Inflammatory macrophage treated with lipopolysaccharide for 4 hours (primary cell): ENCODE results near the gene TRIM38.
"Not testable (repeated sequence)": the region's sequence is repeated elsewhere in the genome, so short reads cannot be mapped to it uniquely, and the experiment has no call there.

Experiments used
- DNase-seq: peaks from one replicate; pipeline ENCODE4 v3.0.0-alpha.2; 2020

The TRIM38 gene

DNA sequence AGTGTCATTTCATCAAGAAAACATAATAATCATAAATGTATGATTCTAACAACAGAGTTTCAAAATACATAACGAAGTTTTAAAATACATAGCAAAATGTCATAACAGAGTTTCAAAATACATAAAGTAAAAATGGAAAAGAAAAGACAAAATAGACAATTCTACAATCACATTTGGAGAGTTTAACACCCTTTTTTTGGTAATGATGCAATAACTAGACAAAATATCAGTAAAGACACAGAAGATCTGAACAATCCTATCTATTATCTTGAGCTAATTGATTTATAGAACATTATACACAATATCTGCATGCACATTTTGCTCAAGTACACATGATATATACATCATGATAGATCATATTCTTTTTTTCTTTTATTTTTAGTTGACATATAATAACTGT is 18.7 kb upstream of the TRIM38 start:
- DNase-seq = no peak

- DNase-seq = no peak
These were observed 17.7 kb upstream of the TRIM38 start for GRCh38 chr6:25944688-25945574.

GRCh38 chr6:25945738-25946137 is 16.9 kb upstream of the TRIM38 start:
- not testable (repeated sequence) for DNase-seq

GRCh38 chr6:25946631-25947030 is 16.0 kb upstream of the TRIM38 start:
- DNase-seq = no peak

DNA sequence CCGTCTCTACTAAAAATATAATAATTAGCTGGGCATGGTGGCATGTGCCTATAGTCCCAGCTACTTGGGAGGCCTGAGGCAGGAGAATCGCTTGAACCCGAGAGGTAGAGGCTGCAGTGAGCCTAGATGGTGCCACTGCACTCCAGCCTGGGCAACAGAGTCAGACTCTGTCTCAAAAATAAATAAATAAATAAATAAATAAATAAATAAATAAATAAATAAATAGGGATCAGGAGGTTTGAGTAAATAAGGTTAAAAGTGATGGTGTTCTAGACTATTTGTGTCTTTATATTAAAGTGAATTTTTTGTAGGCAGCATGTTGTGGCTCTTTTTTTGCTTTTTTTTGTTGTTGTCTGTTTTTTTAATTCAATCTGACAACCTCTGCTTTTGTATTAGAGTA is 15.1 kb upstream of the TRIM38 start:
- not testable (repeated sequence) for DNase-seq

DNA sequence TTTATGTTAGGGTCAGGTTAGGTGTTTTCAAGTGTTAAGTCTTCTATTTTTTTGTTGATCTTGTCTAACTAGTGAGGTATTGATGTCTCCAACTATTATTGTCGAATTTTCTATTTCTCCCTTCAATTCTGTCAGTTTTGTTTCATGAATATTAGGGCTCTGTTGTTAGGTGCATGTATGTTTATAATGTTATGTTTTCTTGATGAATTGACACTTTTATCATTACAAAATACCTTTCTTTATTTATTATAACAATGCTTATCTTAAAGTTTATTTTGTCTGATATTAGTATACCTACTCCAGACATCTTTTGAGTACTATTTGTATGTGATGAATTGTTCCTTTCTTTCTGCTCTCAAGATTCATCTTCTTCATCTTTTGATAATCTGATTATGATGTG is 12.9 kb upstream of the TRIM38 start:
- no peak for DNase-seq

DNA sequence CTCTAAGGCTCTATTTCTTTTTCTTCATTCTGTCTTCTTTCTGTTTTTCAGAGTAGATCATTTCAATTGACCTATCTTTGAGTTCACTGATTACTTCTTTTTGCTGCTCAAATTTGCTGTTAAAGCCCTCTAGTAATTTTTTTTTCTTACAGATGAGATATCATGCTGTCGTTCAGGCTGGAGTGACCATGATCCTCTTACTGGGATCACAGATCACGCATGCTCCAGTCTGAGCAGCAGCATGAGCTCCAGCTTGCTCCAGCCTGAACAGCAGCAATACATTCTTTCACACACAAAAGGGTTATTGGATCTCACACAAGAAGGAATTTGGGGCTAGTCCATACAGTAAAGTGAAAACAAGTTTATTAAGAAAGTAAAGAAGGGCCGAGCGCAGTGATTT is 12.3 kb upstream of the TRIM38 start:
- DNase-seq = no peak

DNA sequence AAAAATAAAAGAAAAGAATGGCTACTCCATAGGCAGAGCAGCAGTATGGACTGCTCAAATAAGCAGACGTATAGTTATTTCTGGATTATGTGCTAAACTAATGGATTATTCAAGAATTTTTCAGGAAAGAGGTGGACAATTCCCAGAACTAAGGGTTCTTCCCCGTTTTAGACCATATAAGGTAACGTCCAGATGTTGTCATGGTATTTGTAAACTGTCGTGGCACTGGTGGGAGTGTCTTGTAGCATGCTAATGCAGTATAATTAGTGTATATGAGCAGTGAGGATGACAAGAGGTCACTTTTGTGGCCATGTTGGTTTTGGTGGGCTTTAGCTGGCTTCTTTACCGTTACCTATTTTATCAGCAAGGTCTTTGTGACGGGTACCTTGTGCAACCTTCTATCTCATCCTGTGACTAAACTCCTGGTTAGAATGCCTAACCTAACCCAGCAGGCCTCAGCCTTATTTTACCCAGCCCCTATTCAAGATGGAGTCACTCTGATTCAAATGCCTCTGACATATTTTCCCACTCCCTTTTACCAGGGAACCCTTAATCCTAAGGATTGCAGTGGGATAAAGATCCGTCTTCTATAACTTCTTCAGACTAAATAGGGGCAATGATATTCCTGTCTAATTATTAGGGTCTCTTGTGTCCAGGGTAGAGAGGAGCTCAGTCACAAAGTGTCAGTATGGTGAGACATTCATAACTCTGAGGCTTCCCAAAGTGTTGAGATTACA is 11.1 kb upstream of the TRIM38 start:
- DNase-seq = no peak

GRCh38 chr6:25952535-25952934 is 10.1 kb upstream of the TRIM38 start:
- DNase-seq = no peak

GRCh38 chr6:25953733-25954132 is 8.9 kb upstream of the TRIM38 start:
- peak; percentile 34 for DNase-seq

- no peak for DNase-seq
These were observed 7.8 kb upstream of the TRIM38 start for GRCh38 chr6:25954756-25955155.

GRCh38 chr6:25956226-25956625 is 6.4 kb upstream of the TRIM38 start:
- DNase-seq = no peak

DNA sequence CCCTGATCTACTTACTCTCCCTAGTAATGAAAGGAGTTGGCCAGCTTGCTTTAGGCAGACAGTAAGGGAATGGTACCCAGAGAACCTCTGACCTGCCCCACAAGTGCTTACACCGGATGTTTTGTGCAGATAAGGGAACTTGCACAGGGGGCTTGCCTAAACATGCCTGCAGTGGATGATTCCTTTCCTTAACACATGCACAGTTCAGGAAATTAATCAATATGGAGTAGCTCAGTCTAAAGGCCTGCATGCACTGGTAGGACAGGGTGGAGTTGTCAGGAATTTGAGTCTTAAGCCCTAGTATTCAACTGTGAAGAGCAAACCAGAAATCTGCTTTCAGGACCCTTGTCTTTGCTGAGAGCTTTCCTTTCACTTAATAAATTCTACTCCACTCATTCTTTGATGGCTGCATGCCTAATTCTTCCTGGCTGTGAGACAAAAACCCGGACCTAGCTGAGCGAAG is 3.9 kb upstream of the TRIM38 start:
- no peak for DNase-seq

GRCh38 chr6:25959890-25960536 is 2.6 kb upstream of the TRIM38 start:
- DNase-seq = no peak

DNA sequence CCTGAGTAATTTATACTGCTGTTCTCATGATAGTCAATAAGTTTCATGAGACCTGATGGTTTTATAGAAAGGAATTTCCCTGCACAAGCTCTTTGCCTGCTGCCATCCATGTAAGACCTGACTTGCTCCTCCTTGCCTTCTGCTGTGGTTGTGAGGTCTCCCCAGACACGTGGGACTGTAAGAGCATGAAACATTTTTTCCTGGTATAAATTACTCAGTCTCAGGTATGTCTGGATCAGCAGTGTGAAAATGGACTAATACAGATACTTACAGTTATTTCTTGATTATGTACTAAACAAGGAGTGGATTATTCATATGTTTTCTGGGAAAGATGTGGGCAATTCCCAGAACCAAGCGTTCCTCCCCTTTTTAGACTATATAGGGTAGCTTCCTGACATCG is 1.9 kb upstream of the TRIM38 start:
- DNase-seq = no peak

GRCh38 chr6:25961619-25962148 is 918 bp upstream of the TRIM38 start:
- DNase-seq = no peak

- peak; percentile 46 for DNase-seq
These were observed 973 bp downstream of the TRIM38 start for GRCh38 chr6:25963426-25964123.

DNA sequence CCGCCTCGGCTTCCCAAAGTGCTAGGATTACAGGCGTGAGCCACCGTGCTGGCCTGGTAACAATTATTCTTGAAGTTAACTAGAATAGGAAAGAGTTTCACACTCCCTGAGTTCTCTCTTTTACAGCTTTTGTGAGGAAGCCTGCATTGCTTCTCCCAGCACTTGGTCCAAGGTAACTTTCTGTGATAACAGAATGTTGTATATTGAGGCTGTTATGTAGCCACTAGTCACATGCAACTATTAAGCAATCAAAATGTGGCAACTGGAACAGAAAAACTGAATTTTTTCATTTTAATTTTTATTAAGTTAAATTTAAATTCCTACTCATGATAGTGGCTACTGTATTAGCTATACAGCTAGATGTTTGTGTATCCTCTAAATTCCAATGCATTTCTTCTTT is 2.5 kb downstream of the TRIM38 start:
- DNase-seq = no peak

DNA sequence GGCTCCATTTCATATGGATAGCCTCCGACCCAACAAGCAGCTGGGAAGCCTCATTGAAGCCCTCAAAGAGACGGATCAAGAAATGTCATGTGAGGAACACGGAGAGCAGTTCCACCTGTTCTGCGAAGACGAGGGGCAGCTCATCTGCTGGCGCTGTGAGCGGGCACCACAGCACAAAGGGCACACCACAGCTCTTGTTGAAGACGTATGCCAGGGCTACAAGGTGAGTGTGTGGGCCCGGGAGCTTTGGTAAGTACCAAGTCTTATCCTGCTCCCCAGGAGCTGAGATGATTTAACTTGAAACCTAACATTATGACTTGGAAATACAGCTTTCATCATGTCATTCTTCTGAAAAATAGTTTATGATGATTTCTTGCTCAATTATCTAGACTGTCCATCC is 4.1 kb downstream of the TRIM38 start:
- DNase-seq = no peak

DNA sequence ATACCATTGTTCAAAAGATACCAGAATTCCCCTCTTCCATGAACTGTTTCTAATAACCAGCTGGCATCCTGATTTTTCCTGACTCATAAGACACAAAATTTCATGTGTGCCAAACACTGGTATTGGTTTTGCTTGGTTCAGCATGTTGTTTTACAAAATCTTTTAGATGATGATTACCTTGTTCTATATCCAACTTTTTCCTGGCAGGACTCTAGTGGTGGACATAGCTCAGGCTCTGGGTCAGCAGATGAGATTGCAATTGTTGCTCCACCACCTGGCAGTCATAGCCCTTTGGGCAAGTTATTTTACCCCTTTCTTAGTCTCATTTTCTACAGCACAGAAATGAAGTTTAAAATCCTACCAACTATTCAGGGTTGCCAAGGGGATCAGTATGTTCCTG is 6.2 kb downstream of the TRIM38 start:
- no peak for DNase-seq

DNA sequence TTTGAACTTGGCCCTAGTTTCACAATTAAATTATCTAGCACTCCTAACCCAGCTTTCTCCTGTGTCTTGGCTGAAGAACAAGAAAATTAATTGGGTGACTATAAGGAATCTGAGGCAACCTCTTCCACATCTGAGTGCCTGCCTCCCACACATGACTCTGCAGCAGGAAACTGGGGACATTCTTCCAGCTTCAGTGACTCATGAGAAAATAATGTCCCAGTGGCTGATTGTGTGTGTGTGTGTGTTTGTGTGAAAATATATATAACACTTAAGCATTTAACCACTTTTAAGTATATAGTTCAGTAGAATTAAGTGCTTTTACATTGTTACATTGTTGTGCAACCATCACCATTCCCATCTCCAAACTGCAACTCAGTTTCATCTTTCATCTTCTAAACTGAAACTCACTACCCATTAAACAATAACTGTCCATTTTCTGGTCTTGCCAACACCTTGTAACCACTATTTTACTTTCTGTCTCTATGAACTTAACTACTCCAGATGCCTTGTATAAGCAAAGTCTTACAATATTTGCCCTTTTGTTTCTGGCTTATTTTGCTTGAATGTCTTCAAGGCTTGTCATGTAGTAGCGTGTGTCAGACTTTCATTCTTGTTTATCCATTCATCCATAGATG is 8.7 kb downstream of the TRIM38 start:
- DNase-seq = peak; percentile 80

GRCh38 chr6:25972128-25972527 is 9.5 kb downstream of the TRIM38 start:
- no peak for DNase-seq
